ENCODE measurements around the gene SDR42E1.
"Not testable (repeated sequence)": the region's sequence is repeated elsewhere in the genome, so short reads cannot be mapped to it uniquely, and the experiment has no call there.

Gene SDR42E1

DNA sequence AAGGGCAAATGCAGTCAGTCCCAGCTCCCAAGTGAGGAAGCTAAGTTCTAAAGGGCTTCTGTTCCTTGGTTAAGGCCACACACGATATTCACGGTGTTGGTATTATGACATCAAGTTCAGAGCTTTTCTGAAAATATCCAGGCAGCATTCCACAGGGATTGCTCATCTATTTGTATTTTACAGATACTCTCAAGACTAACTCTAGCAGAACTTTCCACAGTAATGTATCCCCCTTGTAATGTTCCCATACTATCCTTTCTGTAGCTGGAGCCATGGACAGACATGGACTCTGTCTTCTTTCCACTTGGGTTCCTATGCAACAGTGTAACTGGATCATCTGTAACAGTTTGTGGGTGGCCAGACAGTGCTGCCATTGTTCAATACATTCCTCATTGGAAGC, 13.5 kb downstream of the SDR42E1 start:
- no peak for DNase-seq

DNA sequence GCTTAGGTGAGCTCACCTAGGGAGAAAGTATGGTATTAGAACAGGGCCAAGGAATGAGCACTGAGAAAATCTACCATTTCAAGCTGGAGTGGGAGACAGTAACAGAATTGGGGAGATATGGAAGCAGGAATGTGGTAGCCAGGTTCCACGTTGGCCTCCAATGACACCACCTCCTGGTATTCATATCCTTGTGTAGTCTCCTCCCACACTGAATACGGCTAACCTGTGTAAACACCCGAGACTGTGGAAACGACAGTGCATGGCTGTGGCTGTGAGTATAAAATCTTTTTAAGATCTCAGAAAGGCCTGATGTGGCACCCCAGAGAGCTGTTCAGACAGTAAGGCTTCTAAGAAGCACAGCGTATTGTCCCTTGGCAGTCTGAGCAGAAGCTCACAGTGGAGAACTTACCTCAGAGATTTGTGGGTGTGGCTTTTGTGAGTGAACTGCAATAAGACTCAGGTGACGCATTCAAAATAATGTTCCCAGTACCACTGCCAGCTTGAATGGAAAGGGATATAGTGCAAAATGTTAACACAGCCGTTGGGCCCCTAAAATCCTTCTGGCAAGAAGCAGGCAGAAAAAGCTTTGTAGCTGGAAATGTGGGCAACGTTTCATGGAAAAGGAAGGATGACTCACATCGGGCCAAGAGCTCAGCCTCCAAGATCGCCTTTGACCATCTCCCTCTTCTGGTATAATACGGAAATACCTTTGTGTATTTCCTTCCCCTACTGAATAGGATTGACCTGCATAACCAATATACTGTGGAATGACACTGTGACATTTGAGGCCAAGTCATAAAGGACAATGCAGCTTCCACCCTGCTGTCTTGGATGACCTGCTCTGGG, 14.4 kb downstream of the SDR42E1 start:
- DNase-seq, result no peak

DNA sequence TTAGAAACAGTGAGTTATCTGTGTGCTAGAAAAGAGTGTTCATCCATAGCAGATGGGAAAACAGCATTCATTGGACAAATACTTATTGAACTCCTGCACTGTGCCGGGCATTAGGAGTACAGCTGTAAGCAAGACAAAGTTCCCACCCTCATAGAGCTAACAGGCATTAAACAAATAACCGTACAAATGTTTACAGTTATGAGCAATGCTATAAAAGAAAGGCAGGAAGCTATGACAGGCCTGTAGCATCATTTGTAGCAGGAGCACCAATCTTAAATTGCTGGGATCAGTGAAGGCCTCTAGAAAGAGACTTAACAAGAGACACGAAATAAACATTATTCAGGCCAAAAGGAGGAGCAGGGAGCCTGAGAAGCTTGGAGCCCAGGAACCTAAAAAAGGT, 15.6 kb downstream of the SDR42E1 start:
- DNase-seq, result no peak

DNA sequence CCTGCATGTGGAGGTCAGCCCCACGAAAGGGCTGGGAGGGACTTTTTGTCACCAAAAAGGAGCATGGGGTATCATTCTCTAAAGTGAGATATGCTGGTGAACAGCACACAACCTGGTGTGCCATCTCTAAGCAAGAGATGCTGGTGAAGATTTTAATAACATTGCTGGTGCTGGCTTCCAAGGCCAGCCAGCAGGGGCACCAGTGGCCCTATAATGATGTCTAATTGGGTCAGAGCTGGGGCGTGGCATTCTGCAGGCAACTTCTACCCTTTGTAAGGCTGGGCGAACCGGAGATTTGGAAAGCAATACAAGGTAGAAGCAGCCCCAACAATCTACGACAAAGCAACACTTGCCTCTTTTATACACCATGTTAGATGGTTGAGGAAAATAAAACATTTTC, 16.8 kb downstream of the SDR42E1 start:
- no peak for DNase-seq

- DNase-seq, result no peak
These were observed 18.4 kb downstream of the SDR42E1 start for GRCh38 chr16:81992859-81993258.

GRCh38 chr16:81987706-81988105, 23.6 kb downstream of the SDR42E1 start:
- no peak for DNase-seq

- DNase-seq, result no peak
These were observed 24.1 kb downstream of the SDR42E1 start for GRCh38 chr16:81987121-81987520.

GRCh38 chr16:81977335-81977942, 33.8 kb downstream of the SDR42E1 start:
- DNase-seq, result not testable (repeated sequence)

- no peak for DNase-seq
These were observed 35.6 kb downstream of the SDR42E1 start for GRCh38 chr16:81975637-81976036.

DNA sequence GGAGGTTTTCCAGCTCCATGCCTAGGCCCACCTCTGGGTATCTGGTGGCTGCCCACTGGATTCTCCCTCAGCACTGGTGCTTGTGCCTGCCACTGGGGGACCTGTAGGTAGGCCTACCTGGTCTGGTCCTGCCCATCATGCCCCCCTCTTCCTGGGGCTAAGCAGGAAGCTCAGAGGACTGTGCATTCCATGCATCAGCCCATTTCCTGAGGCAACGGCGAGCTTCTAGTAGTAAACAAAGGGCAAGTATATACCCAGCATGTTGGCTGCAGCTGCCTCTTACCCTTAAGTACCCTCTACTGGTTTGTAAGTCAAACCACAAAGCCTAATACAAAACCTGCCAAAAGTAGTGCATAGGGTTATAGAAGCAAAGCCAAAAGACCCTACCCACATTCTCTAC, 37.5 kb downstream of the SDR42E1 start:
- no peak for DNase-seq

DNA sequence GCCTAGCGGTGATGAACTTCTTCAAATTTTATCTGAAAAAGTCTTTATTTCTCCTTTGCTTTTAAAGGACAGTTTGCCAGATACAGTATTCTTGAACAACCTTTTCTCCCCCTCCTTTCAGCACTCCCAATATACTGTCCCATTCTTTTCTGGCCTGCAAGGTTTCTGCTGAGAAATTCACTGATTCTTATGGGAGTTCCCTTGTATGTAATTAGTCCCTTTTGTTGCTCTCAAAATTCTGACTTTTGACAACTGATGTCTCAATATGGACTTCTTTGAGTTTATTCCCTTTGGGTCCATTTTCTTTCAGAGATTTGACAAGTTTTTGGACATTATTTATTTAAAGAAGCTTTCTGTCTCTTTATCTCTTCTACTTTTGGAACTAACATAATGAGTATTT, 39.4 kb downstream of the SDR42E1 start:
- no peak for DNase-seq

- no peak for DNase-seq
These were observed 43.9 kb downstream of the SDR42E1 start for GRCh38 chr16:81967358-81967757.

GRCh38 chr16:81964808-81965207, 46.5 kb downstream of the SDR42E1 start:
- no peak for DNase-seq

DNA sequence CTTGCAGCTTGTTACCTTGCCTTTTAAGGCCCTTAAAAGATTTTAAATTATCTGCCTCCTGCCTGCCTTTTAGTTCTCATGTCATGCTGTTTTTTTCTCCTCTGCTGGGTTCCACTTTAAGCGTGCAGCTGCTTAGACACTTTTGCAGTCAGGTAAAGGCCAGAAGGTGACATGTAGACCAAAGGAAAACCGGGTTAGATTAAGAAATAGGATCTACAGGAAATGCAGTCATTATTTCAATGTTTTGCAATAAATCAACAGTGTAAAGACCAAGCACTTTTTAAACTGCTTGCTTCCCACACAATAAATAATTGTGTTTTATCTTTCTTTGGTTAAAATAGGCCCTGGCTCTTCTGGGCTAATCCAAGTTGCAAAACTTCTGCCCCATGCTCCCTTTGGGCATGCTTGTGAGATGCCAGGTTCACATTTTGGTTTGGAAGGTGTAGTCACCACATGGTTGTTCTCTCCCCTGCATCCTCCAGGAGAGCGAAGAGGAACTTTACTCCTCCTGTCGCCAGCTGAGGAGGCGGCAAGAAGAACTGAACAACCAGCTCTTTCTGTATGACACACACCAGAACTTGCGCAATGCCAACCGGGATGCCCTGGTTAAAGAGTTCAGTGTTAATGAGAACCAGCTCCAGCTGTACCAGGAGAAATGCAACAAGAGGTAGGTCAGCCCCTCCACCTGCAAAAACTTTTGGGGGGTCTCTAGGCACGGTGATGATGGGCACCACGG, 54.9 kb downstream of the SDR42E1 start:
- no peak for DNase-seq

DNA sequence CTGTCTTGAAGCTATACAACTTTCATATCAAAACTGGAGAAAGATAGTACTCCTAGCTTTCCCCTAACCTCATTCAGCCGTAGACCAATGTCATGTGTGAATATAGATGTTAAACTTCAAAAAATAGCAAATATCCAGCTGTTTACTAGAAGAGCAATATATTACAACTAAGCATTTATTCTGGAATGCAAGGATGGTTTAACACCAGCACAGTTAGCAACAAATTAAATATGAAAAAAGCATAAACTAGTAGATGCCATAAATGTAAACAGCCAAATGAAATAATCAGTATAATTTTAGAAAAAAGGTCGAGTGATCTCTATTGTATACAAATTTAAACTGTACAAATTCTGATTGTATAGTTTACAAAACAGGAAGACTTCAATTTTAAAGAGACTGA, 59.7 kb downstream of the SDR42E1 start:
- no peak for DNase-seq

- no peak for DNase-seq
These were observed 65.1 kb downstream of the SDR42E1 start for GRCh38 chr16:81946206-81946605.

DNA sequence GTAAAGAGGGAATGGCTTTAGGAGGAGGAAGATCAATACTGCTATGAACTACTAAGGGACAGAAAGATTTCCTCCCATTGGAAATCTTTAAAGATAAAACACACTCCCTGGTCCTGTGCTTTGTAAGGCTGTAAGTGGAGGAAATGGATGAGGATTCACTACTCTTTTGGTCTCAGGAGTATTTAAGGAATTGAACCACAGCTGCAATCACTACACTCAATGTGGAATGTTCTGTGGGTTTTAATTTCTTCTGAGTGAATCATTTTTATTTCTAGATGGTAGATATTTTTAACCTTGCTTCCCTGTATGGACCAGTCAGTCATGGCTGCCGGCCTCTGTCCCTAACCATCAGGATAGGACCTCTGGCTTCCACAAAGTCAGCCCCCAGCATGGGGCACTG, 65.6 kb downstream of the SDR42E1 start:
- no peak for DNase-seq

- no peak for DNase-seq
These were observed 69.2 kb downstream of the SDR42E1 start for GRCh38 chr16:81942007-81942601.

DNA sequence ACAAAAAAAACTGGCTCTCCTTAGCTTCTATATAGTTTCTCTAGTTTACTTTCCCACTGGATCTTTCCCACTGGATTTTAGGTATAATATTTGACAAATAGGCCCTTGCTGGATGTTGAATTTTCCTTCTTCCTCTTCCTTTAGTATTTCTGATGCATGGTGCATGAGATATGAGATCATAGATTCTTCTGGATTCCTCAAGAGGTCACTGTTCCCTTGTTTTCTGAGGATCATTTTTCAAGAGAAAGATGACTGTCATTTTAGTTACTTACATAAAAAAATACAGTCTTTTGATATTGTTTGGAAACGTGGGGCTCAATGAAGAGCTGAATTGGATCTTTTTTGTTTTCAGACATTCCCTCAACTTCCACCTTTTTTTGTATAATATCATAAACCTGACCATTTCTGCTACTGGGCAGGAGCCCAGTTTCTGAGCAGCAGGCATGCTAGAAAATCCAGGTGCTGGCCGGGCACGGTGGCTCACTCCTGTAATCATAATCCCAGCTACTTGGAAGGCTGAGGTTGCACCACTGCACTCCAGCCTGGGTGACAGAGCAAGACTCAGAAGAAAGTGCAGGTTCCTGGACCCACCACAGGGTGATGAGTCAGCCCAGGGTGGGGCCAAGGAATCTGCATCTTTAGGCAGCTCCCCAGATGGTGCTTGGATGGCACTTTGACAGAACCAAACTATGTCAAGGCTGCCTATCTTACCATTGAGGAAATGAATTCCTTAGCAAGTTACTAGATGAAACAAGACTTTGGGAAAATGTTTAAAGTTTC, 70.3 kb downstream of the SDR42E1 start:
- peak in 1 of 5 donors; percentile 7 for DNase-seq

- no peak for DNase-seq
These were observed 71.9 kb downstream of the SDR42E1 start for GRCh38 chr16:81939164-81940056.
